UCSD-AML1 (cell line): ENCODE data around the gene SERP1.
"Not testable (repeated sequence)": the region's sequence is repeated elsewhere in the genome, so short reads cannot be mapped to it uniquely, and the experiment has no call there.

Experiments
- DNase-seq: peaks from one replicate; lab custom pipeline; 2025; ENCODE audit not compliant: unreplicated experiment; lab: John Stamatoyannopoulos, UW

Gene SERP1

GRCh38 chr3:150540297-150540696, 6.0 kb downstream of the SERP1 start:
- no peak for DNase-seq

- no peak for DNase-seq
Observed at GRCh38 chr3:150538324-150539208, 7.7 kb downstream of the SERP1 start.

GRCh38 chr3:150535204-150535603, 11.1 kb downstream of the SERP1 start:
- DNase-seq, result no peak

GRCh38 chr3:150531775-150532174, 14.5 kb downstream of the SERP1 start:
- DNase-seq, result no peak

GRCh38 chr3:150528354-150528797, 17.9 kb downstream of the SERP1 start:
- DNase-seq, result no peak

GRCh38 chr3:150527464-150528255, 18.6 kb downstream of the SERP1 start:
- DNase-seq, result no peak

GRCh38 chr3:150523538-150523937, 22.8 kb downstream of the SERP1 start:
- DNase-seq, result no peak

- no peak for DNase-seq
Observed at GRCh38 chr3:150521463-150521862, 24.8 kb downstream of the SERP1 start.

- no peak for DNase-seq
Observed at GRCh38 chr3:150520408-150520807, 25.9 kb downstream of the SERP1 start.

- no peak for DNase-seq
Observed at GRCh38 chr3:150519026-150519425, 27.3 kb downstream of the SERP1 start.

- no peak for DNase-seq
Observed at GRCh38 chr3:150515210-150515609, 31.1 kb downstream of the SERP1 start.

- no peak for DNase-seq
Observed at GRCh38 chr3:150511122-150511821, 35.0 kb downstream of the SERP1 start.

GRCh38 chr3:150509780-150510179, 36.5 kb downstream of the SERP1 start:
- DNase-seq, result no peak

GRCh38 chr3:150508401-150508800, 37.9 kb downstream of the SERP1 start:
- DNase-seq, result no peak

- DNase-seq, result no peak
Observed at GRCh38 chr3:150504483-150504882, 41.8 kb downstream of the SERP1 start.

- no peak for DNase-seq
Observed at GRCh38 chr3:150503402-150504099, 42.7 kb downstream of the SERP1 start.

- DNase-seq, result not testable (repeated sequence)
Observed at GRCh38 chr3:150500960-150501359, 45.3 kb downstream of the SERP1 start.

- no peak for DNase-seq
Observed at GRCh38 chr3:150497956-150498355, 48.3 kb downstream of the SERP1 start.

GRCh38 chr3:150495563-150496168, 50.6 kb downstream of the SERP1 start:
- DNase-seq, result no peak

- no peak for DNase-seq
Observed at GRCh38 chr3:150495149-150495548, 51.1 kb downstream of the SERP1 start.
